GM18520 (cell line): Measurements from ENCODE around the gene CCDC85A.
"Not testable (repeated sequence)": the region's sequence is repeated elsewhere in the genome, so short reads cannot be mapped to it uniquely, and the experiment has no call there.

Experiments
- ATAC-seq: cut with Tn5 transposase; IDR thresholded peaks from one replicate; pipeline ENCODE4 v1.9.1; 2021; ENCODE audit not compliant: unreplicated experiment

CCDC85A gene

GRCh38 chr2:56183643-56184499 is at the start of gene CCDC85A:
TSS of gene CCDC85A (plus strand) at chr2:56183990. CDS start at chr2:56184625, 635 bp downstream.
- ATAC-seq = peak; percentile 89

DNA sequence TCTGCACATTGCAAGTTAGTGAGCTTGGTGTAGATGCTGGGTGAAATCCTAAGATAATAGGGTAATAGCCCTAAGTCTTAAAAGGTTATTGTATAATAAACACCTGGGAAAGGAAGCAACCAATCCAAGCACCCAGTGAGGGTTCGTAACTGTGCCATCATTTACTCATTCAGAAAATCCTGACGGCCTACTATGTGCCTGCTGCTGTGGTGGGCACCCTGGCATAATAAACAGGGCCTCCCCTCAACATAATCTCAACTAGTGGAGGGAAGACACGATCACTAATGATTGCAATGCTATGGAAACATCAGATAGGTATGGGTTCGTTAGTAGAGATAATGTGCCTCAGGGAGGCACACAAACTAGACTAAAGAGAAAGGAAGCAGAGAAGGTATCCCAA is 48.9 kb upstream of the CCDC85A start:
- ATAC-seq = no peak

DNA sequence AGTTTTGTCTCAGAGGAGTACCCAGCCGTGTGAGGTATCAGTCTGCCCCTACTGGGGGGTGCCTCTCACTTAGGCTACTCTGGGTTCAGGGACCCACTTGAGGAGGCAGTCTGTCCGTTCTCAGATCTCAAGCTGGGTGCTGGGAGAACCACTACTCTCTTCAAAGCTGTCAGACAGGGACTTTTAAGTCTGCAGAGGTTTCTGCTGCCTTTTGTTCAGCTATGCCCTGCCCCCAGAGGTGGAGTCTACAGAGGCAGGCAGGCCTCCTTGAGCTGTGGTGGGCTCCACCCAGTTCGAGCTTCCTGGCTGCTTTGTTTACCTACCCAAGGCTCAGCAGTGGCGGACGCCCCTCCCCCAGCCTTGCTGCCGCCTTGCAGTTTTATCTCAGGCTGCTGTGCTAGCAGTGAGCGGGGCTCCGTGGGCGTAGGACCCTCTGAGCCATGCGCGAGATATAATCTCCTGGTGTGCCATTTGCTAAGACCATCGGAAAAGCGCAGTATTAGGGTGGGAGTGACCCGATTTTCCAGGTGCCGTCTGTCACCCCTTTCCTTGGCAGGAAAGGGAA is 41.2 kb upstream of the CCDC85A start:
- ATAC-seq = not testable (repeated sequence)

DNA sequence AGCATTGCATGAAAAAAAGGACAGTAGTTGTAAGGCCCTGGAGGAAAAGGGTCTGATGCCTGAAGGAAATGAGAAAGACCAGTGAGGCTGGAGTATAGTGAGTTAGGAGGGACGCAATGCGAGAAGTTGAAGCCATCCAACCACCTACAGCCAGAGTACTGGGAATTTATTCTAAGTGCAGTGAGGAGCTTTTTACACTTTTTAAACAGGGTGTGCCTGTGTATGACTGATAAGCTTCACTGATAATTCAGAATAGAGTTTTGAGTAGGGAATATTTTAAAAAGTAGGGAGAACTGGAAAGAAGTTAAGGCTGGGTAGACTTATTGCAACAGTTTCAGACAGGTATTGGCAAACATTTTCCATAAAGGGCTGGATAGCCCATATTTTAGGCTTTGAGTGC is 35.9 kb upstream of the CCDC85A start:
- ATAC-seq = no peak

GRCh38 chr2:56148825-56149224 is 35.0 kb upstream of the CCDC85A start:
- ATAC-seq = no peak

- no peak for ATAC-seq
These were observed 31.9 kb upstream of the CCDC85A start for GRCh38 chr2:56151841-56152240.

- ATAC-seq = no peak
These were observed 28.6 kb upstream of the CCDC85A start for GRCh38 chr2:56155188-56155587.

- not testable (repeated sequence) for ATAC-seq
These were observed 23.9 kb upstream of the CCDC85A start for GRCh38 chr2:56159875-56160274.

- no peak for ATAC-seq
These were observed 15.9 kb upstream of the CCDC85A start for GRCh38 chr2:56167616-56168562.

- no peak for ATAC-seq
These were observed 14.3 kb upstream of the CCDC85A start for GRCh38 chr2:56169521-56169920.

DNA sequence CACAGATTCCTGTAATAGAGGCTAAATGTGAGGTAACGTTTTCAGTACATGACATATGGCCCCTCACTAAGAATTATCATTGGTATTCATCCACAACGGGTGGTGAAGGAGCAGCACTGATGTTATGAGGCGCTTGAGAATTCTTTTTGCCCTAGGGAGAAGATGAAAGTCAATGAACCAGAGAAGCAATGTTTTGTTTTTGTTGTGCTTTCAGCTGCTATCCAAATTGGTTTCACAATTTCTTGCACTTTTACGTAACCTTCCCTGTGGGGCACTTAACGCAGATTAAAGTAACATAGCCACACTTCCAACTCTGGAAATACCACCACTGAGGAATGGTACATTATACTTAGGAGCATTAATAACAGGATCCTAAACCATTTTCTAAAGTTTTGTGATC is 13.3 kb upstream of the CCDC85A start:
- ATAC-seq = no peak

- ATAC-seq = no peak
These were observed 12.8 kb upstream of the CCDC85A start for GRCh38 chr2:56170988-56171387.

- no peak for ATAC-seq
These were observed 8.0 kb upstream of the CCDC85A start for GRCh38 chr2:56175779-56176178.

DNA sequence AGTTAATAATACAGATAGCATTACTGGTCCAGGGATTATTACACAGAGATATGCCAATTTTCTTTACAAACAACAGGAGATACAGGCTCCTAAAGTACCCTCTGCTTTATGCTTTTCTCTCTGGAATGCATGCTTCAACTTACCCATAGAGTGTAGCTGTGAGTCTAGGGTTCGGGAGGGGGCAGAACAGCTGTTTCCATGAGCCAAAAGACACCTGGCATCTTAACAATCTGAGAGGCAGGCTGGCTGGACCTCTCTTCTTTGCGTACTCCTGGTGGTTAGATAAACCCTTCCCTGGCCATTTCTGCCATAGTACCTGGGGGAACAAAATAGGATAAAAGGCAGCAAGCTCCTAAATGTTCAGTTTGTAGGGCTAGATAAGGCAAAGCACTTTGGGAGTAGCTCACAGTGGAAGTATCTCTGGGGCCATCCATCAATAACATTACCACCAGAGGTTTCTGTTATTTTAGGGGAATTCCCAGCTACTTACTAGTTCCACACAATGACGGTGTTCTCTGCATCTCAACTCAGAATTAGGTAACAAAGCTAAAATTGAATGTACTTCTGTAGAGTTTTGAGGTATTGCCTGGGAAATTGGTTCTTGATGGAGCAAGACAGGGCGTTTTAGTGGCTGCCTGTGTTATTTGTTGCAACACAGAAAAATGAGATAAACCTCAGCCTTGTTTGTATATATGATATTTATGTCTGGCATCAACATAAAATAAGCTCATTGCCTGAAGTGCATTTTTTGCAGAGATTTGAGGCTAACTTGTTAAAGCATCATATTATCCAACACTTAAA is 6.2 kb upstream of the CCDC85A start:
- peak; percentile 82 for ATAC-seq

- no peak for ATAC-seq
These were observed 3.9 kb upstream of the CCDC85A start for GRCh38 chr2:56179931-56180330.

- no peak for ATAC-seq
These were observed 1.4 kb upstream of the CCDC85A start for GRCh38 chr2:56182420-56182819.

- ATAC-seq = no peak
These were observed 766 bp downstream of the CCDC85A start for GRCh38 chr2:56184500-56185011.

DNA sequence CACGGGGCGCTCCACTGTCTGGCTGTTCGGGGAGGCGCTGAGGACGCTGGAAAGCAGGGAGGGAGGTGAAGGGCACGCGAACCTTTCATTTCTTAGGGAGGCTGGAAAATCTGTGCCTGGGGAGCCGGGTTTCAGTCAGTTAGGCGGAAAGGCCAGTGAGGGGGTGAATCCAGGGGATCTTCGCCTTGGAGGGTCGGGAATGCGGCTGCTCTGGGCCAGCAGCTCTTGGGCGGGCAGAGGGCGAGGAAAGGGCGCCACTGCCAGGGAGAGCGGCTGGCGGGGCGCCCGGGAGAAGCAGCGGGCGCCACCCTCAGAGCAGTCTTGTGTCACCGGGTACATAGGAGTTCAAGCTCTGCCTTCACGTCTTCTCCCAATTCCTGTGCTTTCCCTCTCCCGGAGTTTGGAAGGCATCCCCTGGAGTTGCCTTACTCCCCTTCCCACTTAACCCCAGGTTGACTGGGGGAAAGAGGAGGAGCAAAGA is 1.4 kb downstream of the CCDC85A start:
- no peak for ATAC-seq

DNA sequence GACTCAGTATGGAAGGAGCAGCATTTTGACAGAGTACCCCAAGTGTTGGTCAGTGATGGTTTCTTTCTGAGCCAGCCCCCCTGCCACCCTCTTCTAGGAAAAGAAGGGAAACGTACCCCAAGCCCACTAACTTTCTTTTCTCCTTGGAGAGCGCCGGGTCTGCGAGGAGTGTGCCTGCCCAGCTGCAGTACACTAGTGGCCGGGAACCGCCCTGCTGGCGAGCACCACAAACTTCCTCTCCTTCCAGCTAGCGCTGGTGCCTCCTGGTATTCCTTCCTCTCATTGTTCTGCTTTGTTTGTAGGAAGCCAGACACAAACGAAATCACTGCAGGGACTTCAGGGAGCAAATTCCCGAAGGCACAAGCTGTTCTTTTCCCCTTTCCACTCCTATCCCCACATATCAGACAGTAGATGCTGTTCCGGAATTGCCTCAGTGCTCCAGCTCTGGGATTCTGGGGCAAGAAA is 1.8 kb downstream of the CCDC85A start:
- no peak for ATAC-seq

- no peak for ATAC-seq
These were observed 7.8 kb downstream of the CCDC85A start for GRCh38 chr2:56191617-56192016.
